ENCODE results near the gene WDFY2. TPM values are rescaled to one million over a fixed set of nuclear protein-coding genes. Genes with fewer than 3 reads are reported as not detected.
"Not testable (repeated sequence)": the region's sequence is repeated elsewhere in the genome, so short reads cannot be mapped to it uniquely, and the experiment has no call there.

Gene WDFY2
- total and polyA plus RNA-seq, 12 donors, result 13.2 to 38.6 (median 26.0) TPM

DNA sequence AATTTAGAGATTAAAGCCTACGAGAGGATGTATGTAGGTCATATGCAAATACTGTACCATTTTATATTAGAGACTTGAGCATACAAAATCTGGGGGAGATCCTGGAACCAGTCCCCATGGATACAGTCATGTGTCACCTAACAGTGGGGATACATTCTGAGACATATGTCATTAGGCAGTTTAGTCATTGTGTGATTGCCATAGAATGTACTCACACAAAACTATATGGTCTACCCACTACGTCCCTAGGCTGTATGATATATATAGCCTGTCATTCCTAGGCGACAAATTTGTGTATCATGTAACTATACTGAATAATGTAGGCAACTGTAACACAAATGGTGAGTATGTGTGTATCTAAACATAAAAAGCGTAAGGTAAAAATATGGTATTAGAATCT, 62.8 kb downstream of the WDFY2 start:
- Histone ChIP-seq H3K4me3 (no peak overlapping the region), H3K27me3 (no peaks in the 10 kb centered on the region), H3K27ac (no peak overlapping the region), H3K9me3 (replicated peaks in 1 of 3) (no peaks in the 10 kb centered on the region), H3K36me3 (replicated peaks in 1 of 2) (no peaks in the 10 kb centered on the region), H3K4me1 (replicated peaks in 1 of 2) (peaks cover 29 to 39% of the 10 kb centered on the region in 2 donors)
- intact Hi-C loops (cut with DNase I), result no loop called here
- no peak for DNase-seq
- TF ChIP-seq, protein P1, sequence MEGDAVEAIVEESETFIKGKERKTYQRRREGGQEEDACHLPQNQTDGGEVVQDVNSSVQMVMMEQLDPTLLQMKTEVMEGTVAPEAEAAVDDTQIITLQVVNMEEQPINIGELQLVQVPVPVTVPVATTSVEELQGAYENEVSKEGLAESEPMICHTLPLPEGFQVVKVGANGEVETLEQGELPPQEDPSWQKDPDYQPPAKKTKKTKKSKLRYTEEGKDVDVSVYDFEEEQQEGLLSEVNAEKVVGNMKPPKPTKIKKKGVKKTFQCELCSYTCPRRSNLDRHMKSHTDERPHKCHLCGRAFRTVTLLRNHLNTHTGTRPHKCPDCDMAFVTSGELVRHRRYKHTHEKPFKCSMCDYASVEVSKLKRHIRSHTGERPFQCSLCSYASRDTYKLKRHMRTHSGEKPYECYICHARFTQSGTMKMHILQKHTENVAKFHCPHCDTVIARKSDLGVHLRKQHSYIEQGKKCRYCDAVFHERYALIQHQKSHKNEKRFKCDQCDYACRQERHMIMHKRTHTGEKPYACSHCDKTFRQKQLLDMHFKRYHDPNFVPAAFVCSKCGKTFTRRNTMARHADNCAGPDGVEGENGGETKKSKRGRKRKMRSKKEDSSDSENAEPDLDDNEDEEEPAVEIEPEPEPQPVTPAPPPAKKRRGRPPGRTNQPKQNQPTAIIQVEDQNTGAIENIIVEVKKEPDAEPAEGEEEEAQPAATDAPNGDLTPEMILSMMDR (IDR thresholded peaks at IDR 0.05), result no peak
- TF ChIP-seq POLR2A (IDR thresholded peaks at IDR 0.05), result no peak
- WGBS, 4 donors, result 94 to 99% (median 97%) methylated on average over 4 of the region's 4 CpGs

DNA sequence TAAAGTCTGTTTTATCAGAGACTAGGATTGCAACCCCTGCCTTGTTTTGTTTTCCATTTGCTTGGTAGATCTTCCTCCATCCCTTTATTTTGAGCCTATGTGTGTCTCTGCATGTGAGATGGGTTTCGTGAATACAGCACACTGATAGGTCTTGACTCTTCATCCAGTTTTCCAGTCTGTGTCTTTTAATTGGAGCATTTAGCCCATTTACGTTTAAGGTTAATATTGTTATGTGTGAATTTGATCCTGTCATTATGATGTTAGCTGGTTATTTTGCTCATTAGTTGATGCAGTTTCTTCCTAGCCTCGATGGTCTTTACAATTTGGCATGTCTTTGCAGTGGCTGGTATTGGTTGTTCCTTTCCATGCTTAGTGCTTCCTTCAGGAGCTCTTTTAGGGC, 67.9 kb downstream of the WDFY2 start:
- H3K36me3 ChIP-seq (replicated peaks in 1 of 2); DNase-seq; intact Hi-C loops (cut with DNase I); H3K4me1 ChIP-seq (replicated peaks in 1 of 2); H3K27me3 ChIP-seq; H3K4me3 ChIP-seq; H3K27ac ChIP-seq: not testable (repeated sequence)
- WGBS, 4 donors, result 87 to 97% (median 93%) methylated on average over 3 of the region's 3 CpGs
- peaks cover 0 to 12% (median 0%) of the 10 kb centered on the region in 3 donors for H3K9me3 ChIP-seq (replicated peaks in 1 of 3)

DNA sequence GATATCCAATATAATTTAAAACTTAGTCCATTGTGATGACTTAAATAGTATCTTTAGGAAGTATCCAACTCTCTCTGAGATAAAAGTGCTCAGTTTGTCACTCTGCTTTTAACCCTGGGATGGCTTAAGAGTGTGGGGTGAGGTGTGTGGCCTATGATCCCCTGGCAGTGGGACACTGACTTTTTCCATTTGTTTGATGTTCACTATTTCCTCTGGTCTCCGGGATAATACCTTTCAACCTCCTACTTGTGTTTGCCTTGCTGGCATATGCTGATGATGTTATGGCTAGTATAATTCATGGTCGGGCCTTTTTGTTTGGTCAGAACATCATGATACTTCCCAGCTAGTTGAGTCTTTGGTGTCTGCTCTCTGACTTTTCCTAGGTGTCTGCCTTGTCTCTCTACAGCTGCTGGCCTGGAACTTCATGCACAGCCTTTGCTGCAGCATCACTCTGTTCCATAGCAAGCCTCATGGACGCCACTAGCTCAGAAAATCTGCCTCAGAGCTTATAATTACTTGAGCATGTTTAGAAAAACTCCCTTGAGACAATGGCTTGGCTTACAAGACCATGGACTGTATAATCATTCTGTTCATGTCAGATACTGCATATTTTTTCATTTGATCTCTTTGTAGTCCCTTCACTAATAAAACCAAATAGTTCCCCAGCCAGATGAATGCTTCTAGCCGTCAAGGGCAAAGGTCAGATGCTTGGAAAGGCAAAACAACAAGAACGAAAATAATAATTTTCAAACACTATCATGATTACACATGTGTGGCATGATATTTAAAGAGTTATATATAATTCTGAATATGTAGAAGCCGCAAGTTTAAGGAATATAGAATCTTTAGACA, 75.2 kb downstream of the WDFY2 start:
- Histone ChIP-seq H3K27ac (no peak overlapping the region), H3K27me3 (no peaks in the 10 kb centered on the region), H3K9me3 (replicated peaks in 1 of 3) (peaks cover 0 to 14% (median 0%) of the 10 kb centered on the region in 3 donors), H3K4me3 (no peak overlapping the region), H3K4me1 (replicated peaks in 1 of 2) (peaks cover 9 to 29% of the 10 kb centered on the region in 2 donors), H3K36me3 (replicated peaks in 1 of 2) (no peaks in the 10 kb centered on the region)
- intact Hi-C loops (cut with DNase I), result no loop called here
- 75 to 77% (median 75%) methylated on average over 6 of the region's 6 CpGs for WGBS, 4 donors
- TF ChIP-seq POLR2A (IDR thresholded peaks at IDR 0.05), result no peak
- TF ChIP-seq, protein P1 (IDR thresholded peaks at IDR 0.05), result no peak
- no peak for DNase-seq

DNA sequence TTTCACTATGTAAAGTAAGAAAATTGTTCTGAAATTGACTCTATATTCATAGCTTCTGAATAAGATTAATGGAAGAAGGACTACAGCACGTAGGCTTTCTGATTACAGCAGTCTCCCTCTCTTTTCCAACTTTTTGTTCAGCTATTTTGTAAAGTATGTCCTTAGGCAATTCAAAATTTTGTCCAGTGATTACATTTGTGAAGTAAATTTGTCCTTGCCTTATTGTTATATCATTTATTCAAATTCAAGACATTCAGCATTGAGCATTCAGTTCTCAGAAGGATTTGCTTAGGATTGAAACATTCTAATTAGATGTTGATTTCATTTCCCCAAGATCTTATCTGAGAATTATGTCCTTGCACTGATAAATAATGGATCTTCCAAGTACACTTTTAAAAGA, 76.6 kb downstream of the WDFY2 start:
- intact Hi-C loops (cut with DNase I), result no loop called here
- 47 to 71% (median 56%) methylated on average over 1 of the region's 1 CpG for WGBS, 4 donors
- Histone ChIP-seq H3K27ac (no peak overlapping the region), H3K9me3 (replicated peaks in 1 of 3) (peaks cover 0 to 10% (median 0%) of the 10 kb centered on the region in 3 donors), H3K36me3 (replicated peaks in 1 of 2) (no peaks in the 10 kb centered on the region), H3K4me1 (replicated peaks in 1 of 2) (peaks cover 9 to 41% of the 10 kb centered on the region in 2 donors), H3K27me3 (no peaks in the 10 kb centered on the region), H3K4me3 (no peak overlapping the region)
- no peak for TF ChIP-seq POLR2A (IDR thresholded peaks at IDR 0.05)
- TF ChIP-seq, protein P1 (IDR thresholded peaks at IDR 0.05), result no peak
- DNase-seq, result no peak
